Loucy (cell line): ENCODE results near the gene P2RX7.
A peak's percentile ranks its signal among the peaks of the same experiment; 100 is the strongest.

ENCODE experiments used
- H2AFZ ChIP-seq: fragments of 200-600 bp; sonication (generic); 2 replicates; pipeline ENCODE4 v1.6.0; 2016; ENCODE audit warnings: antibody characterized with exemption, mild to moderate bottlenecking, low read length, moderate library complexity
- H3F3A ChIP-seq: fragments of 200-600 bp; 2 replicates; pipeline ENCODE4 v1.6.0; 2016; ENCODE audit warnings: antibody characterized with exemption, low read depth, mild to moderate bottlenecking
- H3K27me3 ChIP-seq: fragments of 200-600 bp; sonication (generic); 2 replicates; pipeline ENCODE4 v1.6.1; 2014; ENCODE audit warnings: low read length, mild to moderate bottlenecking; ENCODE audit not compliant: insufficient read depth, poor library complexity, severe bottlenecking
- H3K36me3 ChIP-seq: fragments of 200-600 bp; sonication (generic); 2 replicates; pipeline ENCODE4 v1.6.1; 2016; ENCODE audit warnings: low read length; ENCODE audit not compliant: insufficient read depth
- H3K4me1 ChIP-seq: fragments of 200-600 bp; sonication (generic); 2 replicates; pipeline ENCODE4 v1.5.1; 2014; ENCODE audit warnings: low read length, mild to moderate bottlenecking; ENCODE audit not compliant: insufficient read depth, poor library complexity, severe bottlenecking
- H3K4me2 ChIP-seq: fragments of 200-600 bp; sonication (generic); 2 replicates; pipeline ENCODE4 v1.6.0; 2014; ENCODE audit warnings: antibody characterized with exemption, low read length, low read depth, mild to moderate bottlenecking; ENCODE audit not compliant: poor library complexity, severe bottlenecking
- H3K4me3 ChIP-seq: fragments of 200-600 bp; sonication (generic); 2 replicates; pipeline ENCODE4 v1.5.1; 2014; ENCODE audit warnings: low read length, mild to moderate bottlenecking, mixed read lengths; ENCODE audit not compliant: poor library complexity, severe bottlenecking
- H3K79me2 ChIP-seq: fragments of 200-600 bp; sonication (generic); 2 replicates; pipeline ENCODE4 v1.6.1; 2014; ENCODE audit warnings: low read length; ENCODE audit not compliant: insufficient read depth
- H3K9ac ChIP-seq: fragments of 200-600 bp; sonication (generic); 2 replicates; pipeline ENCODE4 v1.6.0; 2014; ENCODE audit warnings: mild to moderate bottlenecking, low read depth, low read length, moderate library complexity; ENCODE audit not compliant: poor library complexity, severe bottlenecking
- H3K9me2 ChIP-seq: fragments of 200-600 bp; sonication (generic); replicated peaks from 2 replicates; pipeline ENCODE4 v1.6.1; 2016; ENCODE audit warnings: low read depth, low read length, mixed read lengths
- H3K9me3 ChIP-seq: fragments of 200-600 bp; sonication (generic); 2 replicates; pipeline ENCODE4 v1.6.1; 2014; ENCODE audit warnings: mild to moderate bottlenecking, antibody characterized with exemption, low read length, low read depth; ENCODE audit not compliant: insufficient read depth
- H4K20me1 ChIP-seq: fragments of 200-600 bp; sonication (generic); 2 replicates; pipeline ENCODE4 v1.6.0; 2014; ENCODE audit warnings: antibody characterized with exemption, low read length, mild to moderate bottlenecking; ENCODE audit not compliant: insufficient read depth, poor library complexity, severe bottlenecking
- CTCF ChIP-seq: fragments of 200-600 bp; sonication (generic); conservative IDR thresholded peaks from 2 replicates; pipeline ENCODE4 v1.5.1; 2014; ENCODE audit warnings: mild to moderate bottlenecking, antibody characterized with exemption, low read length
- EZH2phosphoT487 ChIP-seq: fragments of 200-600 bp; IDR thresholded peaks from 2 replicates; pipeline ENCODE4 v1.6.1; 2018; ENCODE audit warnings: antibody characterized with exemption, mild to moderate bottlenecking, moderate library complexity, borderline replicate concordance

P2RX7 gene

GRCh38 chr12:121110211-121110940 is 22.3 kb upstream of the P2RX7 start:
- Histone ChIP-seq H3K4me1 (no peaks in the 10 kb centered on the region), H3K4me2 (no peak overlapping the region), H4K20me1 (no peaks in the 10 kb centered on the region), H2AFZ (no peak overlapping the region), H3F3A (no peaks in the 10 kb centered on the region), H3K79me2 (no peaks in the 10 kb centered on the region), H3K9ac (no peak overlapping the region), H3K4me3 (no peak overlapping the region), H3K36me3 (no peaks in the 10 kb centered on the region), H3K27me3 (no peaks in the 10 kb centered on the region), H3K9me3 (no peaks in the 10 kb centered on the region), H3K9me2 (no peaks in the 10 kb centered on the region)
- TF ChIP-seq CTCF: peak; percentile 100
- no peak for TF ChIP-seq EZH2phosphoT487

- Histone ChIP-seq H3K9me3 (no peaks in the 10 kb centered on the region), H3K4me2 (no peak overlapping the region), H3K9me2 (no peaks in the 10 kb centered on the region), H3F3A (no peaks in the 10 kb centered on the region), H3K79me2 (no peaks in the 10 kb centered on the region), H2AFZ (no peak overlapping the region), H3K4me3 (no peak overlapping the region), H3K36me3 (no peaks in the 10 kb centered on the region), H3K27me3 (no peaks in the 10 kb centered on the region), H3K4me1 (no peaks in the 10 kb centered on the region), H4K20me1 (no peaks in the 10 kb centered on the region), H3K9ac (no peak overlapping the region)
- TF ChIP-seq CTCF: no peak
Observed at GRCh38 chr12:121111684-121112083, 21.0 kb upstream of the P2RX7 start.

GRCh38 chr12:121112496-121112895 is 20.2 kb upstream of the P2RX7 start:
- no peak overlapping the region for H3K4me2 ChIP-seq
- no peaks in the 10 kb centered on the region for H3K4me1 ChIP-seq
- H4K20me1 ChIP-seq: no peaks in the 10 kb centered on the region
- H2AFZ ChIP-seq: no peak overlapping the region
- H3K4me3 ChIP-seq: no peak overlapping the region
- H3K27me3 ChIP-seq: no peaks in the 10 kb centered on the region
- no peaks in the 10 kb centered on the region for H3K36me3 ChIP-seq
- H3K79me2 ChIP-seq: no peaks in the 10 kb centered on the region
- no peak for TF ChIP-seq EZH2phosphoT487
- no peak for TF ChIP-seq CTCF
- no peaks in the 10 kb centered on the region for H3K9me3 ChIP-seq
- H3K9me2 ChIP-seq: no peaks in the 10 kb centered on the region
- H3F3A ChIP-seq: no peaks in the 10 kb centered on the region
- H3K9ac ChIP-seq: no peak overlapping the region
